ENCODE results near the gene PHF8. TPM values are rescaled to one million over a fixed set of nuclear protein-coding genes. Genes with fewer than 3 reads are reported as not detected.

The PHF8 gene
- 21.5 and 30.7 TPM in 2 replicates for total RNA-seq

GRCh38 chrX:54044126-54044876, at the start of gene PHF8:
PHF8 (minus strand) TSS chrX:54044473; CDS start chrX:54042728, 1,745 bp downstream.

Other genes with a start within 250 kb of the PHF8 start
- gene FAM120C, start 138.8 kb upstream of the PHF8 start, total RNA-seq: 1.7 and 2.5 TPM in 2 replicates